PFSK-1 (cell line): ENCODE measurements around the gene FMN1.

Source experiments
- POLR2AphosphoS5 ChIP-seq: IDR thresholded peaks from 2 replicates; pipeline ENCODE4 v1.6.1; 2012; ENCODE audit warnings: low read depth, mild to moderate bottlenecking, control low read depth, low read length, moderate library complexity
- SIN3A ChIP-seq: IDR thresholded peaks from 2 replicates; pipeline ENCODE4 v1.6.1; 2012; ENCODE audit warnings: mild to moderate bottlenecking, low read length, moderate library complexity, borderline replicate concordance; ENCODE audit not compliant: insufficient read depth
- TAF1 ChIP-seq: IDR thresholded peaks from 2 replicates; pipeline ENCODE4 v1.6.1; 2012; ENCODE audit warnings: low read length, control low read depth, borderline replicate concordance; ENCODE audit not compliant: insufficient read depth

- TF ChIP-seq TAF1: no peak
- no peak for TF ChIP-seq POLR2AphosphoS5
- TF ChIP-seq SIN3A: no peak
These were observed 283.7 kb downstream of the FMN1 start for GRCh38 chr15:32910839-32911238.
